Nephron progenitor cell (in vitro differentiated cells): Measurements from ENCODE around the gene PLXNA4.

Experiments
- DNase-seq: peaks from one replicate; pipeline ENCODE4 v3.0.0; 2021
- H3K27ac Mint-ChIP-seq: 2 replicates; pipeline ENCODE4 v1.8.0; 2021; ENCODE audit warnings: mild to moderate bottlenecking, moderate library complexity, mixed read lengths
- H3K27me3 Mint-ChIP-seq: 2 replicates; pipeline ENCODE4 v1.8.0; 2021; ENCODE audit warnings: mild to moderate bottlenecking, low read depth, mixed read lengths; ENCODE audit not compliant: poor library complexity
- H3K36me3 Mint-ChIP-seq: 2 replicates; pipeline ENCODE4 v1.8.0; 2021; ENCODE audit warnings: low read depth, mixed read lengths
- H3K4me1 Mint-ChIP-seq: 2 replicates; pipeline ENCODE4 v1.8.0; 2021; ENCODE audit warnings: mixed read lengths
- H3K4me3 Mint-ChIP-seq: 2 replicates; pipeline ENCODE4 v1.8.0; 2021; ENCODE audit warnings: mild to moderate bottlenecking, moderate library complexity, mixed read lengths
- H3K9me3 Mint-ChIP-seq: 2 replicates; pipeline ENCODE4 v1.8.0; 2021; ENCODE audit warnings: mild to moderate bottlenecking, moderate library complexity, mixed read lengths
- TF ChIP-seq, protein P1 (sequence below): fragments of 200-600 bp; sonication (generic); IDR thresholded peaks from 2 replicates; pipeline ENCODE4 v1.5.0; 2021; ENCODE audit warnings: antibody characterized with exemption

The PLXNA4 gene

DNA sequence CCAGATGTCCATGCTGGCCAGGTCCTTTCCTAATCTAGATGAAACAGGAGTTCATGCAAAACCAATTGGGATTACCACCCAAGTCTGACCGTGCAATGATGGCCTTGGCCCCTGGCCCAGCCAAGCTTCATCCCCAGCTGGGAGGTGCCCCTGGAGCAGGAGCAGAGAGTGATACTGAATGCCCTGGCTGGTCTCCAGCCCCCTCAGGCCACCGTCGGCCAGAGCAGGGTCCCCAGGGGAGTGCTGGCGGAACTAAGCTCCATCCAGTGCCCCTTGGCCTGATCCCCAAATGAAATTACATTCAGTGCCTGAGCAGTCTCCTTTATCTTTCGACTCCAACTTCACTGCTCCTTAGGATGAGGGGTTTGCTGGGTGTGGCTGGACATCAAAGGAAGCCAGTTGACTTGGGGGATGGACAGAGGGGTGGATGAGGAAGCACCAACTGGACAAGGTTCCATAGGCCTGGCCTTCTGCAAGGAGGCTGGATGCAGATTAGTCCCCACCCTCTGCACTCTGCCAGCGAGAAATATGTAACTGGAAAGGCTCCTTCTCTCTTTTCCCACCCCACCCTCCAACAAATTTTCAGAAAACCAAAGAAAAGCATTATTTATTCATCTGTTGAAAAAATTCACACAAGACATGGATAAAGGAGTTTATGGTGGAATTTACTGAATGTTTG is 275.5 kb downstream of the PLXNA4 start:
- peaks cover 9% of the 10 kb centered on the region for H3K27me3 Mint-ChIP-seq
- TF ChIP-seq, protein P1, sequence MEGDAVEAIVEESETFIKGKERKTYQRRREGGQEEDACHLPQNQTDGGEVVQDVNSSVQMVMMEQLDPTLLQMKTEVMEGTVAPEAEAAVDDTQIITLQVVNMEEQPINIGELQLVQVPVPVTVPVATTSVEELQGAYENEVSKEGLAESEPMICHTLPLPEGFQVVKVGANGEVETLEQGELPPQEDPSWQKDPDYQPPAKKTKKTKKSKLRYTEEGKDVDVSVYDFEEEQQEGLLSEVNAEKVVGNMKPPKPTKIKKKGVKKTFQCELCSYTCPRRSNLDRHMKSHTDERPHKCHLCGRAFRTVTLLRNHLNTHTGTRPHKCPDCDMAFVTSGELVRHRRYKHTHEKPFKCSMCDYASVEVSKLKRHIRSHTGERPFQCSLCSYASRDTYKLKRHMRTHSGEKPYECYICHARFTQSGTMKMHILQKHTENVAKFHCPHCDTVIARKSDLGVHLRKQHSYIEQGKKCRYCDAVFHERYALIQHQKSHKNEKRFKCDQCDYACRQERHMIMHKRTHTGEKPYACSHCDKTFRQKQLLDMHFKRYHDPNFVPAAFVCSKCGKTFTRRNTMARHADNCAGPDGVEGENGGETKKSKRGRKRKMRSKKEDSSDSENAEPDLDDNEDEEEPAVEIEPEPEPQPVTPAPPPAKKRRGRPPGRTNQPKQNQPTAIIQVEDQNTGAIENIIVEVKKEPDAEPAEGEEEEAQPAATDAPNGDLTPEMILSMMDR, result no peak
- no peaks in the 10 kb centered on the region for H3K9me3 Mint-ChIP-seq
- peaks cover 8% of the 10 kb centered on the region for H3K4me1 Mint-ChIP-seq
- no peak overlapping the region for H3K27ac Mint-ChIP-seq
- no peak overlapping the region for H3K4me3 Mint-ChIP-seq
- no peak for DNase-seq
- H3K36me3 Mint-ChIP-seq, result no peaks in the 10 kb centered on the region

DNA sequence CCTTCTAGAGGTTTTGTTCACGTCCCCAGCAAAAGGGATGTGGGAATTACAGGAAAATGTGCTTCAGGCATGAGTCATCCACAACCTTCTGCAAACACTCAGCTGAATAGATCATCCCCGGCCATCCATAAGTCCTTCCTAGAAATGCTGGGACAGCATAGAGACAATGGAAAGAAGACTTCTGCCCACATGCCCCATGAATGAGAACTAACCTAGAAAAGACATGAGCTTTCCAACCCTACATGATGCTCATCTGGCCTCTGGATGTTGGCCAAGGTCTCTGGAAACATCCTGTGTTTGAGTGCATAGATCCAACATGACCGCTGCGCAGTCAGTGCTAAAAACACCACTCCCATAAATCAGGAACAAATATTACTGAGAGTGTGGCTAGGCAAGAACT is 277.5 kb downstream of the PLXNA4 start:
- Mint-ChIP-seq H3K4me3 (no peak overlapping the region), H3K9me3 (no peaks in the 10 kb centered on the region), H3K36me3 (no peaks in the 10 kb centered on the region), H3K27me3 (peaks cover 5% of the 10 kb centered on the region), H3K4me1 (no peaks in the 10 kb centered on the region), H3K27ac (no peak overlapping the region)
- TF ChIP-seq, protein P1, result no peak
- no peak for DNase-seq

DNA sequence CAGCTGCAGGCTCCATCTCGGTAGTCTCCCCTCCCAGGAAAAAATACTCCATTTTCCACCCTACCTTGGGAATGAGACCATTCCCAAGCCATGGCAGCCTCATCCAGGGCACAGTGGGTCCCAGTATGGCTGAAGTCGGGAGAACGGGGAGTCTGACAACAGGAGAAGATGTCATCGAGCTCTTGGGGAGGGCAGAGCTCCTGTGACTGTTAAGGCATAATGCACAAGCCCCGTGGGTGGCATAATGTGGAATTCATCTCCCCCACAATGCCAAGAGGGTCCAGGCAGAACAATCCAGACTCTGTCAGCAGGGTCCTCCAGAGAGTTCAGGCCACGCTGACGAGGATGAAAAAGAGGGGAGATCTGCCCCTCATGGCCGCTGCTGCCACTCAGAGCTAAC is 279.4 kb downstream of the PLXNA4 start:
- H3K36me3 Mint-ChIP-seq, result no peaks in the 10 kb centered on the region

DNA sequence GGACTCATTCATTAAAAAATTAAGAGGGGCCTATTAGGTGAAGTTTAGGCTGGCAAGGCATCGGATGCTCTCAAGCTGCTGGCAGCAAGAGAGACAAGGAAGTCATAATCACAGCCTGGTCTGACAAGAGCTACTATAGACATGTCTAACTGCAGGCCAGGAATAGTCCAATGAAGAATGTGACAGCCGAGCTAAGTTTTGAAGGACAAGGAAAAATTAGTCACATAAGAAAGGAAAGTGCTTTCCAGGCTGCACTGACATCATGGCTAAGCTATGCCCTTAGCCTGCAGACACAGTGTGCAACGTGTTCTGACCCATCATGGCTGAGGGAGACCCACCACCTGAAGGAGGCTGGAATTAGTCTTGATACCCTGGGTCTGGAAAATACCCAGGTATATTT is 281.1 kb downstream of the PLXNA4 start:
- DNase-seq, result no peak
- Mint-ChIP-seq H3K27ac (no peak overlapping the region), H3K27me3 (peaks cover 15% of the 10 kb centered on the region), H3K4me1 (no peaks in the 10 kb centered on the region), H3K4me3 (no peak overlapping the region), H3K9me3 (no peaks in the 10 kb centered on the region), H3K36me3 (no peaks in the 10 kb centered on the region)
- TF ChIP-seq, protein P1, result no peak

More for the DNA sequence above, 279.4 kb downstream of the PLXNA4 start:
- no peak for DNase-seq
- H3K27me3 Mint-ChIP-seq, result peaks cover 8% of the 10 kb centered on the region
- TF ChIP-seq, protein P1, result no peak
- no peaks in the 10 kb centered on the region for H3K9me3 Mint-ChIP-seq
- H3K4me3 Mint-ChIP-seq, result no peak overlapping the region
- no peaks in the 10 kb centered on the region for H3K4me1 Mint-ChIP-seq
- no peak overlapping the region for H3K27ac Mint-ChIP-seq

DNA sequence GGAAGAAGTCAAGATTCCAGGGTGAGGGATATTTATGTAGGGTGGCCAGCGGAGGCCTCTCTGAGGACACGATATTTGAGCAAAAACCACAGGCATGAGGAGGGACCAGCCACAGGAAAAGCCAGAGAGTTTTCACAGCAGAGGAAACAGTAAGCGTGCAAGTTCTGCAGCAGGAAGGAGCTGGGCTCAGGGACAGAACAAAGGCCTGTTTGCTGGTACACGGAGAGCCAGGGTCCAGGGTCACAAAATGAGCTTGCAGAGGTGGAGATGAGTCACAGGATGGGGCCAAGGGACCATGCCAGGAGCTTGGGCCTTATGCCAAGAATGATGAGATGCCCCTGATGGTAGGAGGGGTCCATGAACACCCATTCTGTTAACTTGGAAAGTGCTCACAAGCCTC is 283.5 kb downstream of the PLXNA4 start:
- H3K27ac Mint-ChIP-seq, result no peak overlapping the region

More for the DNA sequence above, 283.5 kb downstream of the PLXNA4 start:
- DNase-seq, result no peak
- no peaks in the 10 kb centered on the region for H3K36me3 Mint-ChIP-seq
- H3K9me3 Mint-ChIP-seq, result no peaks in the 10 kb centered on the region
- H3K4me1 Mint-ChIP-seq, result no peaks in the 10 kb centered on the region
- peaks cover 12% of the 10 kb centered on the region for H3K27me3 Mint-ChIP-seq
- no peak overlapping the region for H3K4me3 Mint-ChIP-seq
- TF ChIP-seq, protein P1, result no peak
